HepG2 (cell line): ENCODE data around the gene AAMP. TPM values are rescaled to one million over a fixed set of nuclear protein-coding genes. Genes with fewer than 3 reads are reported as not detected.

Experiments
- ATAC-seq: fragments of 200-7000 bp; cut with Tn5 transposase; 3 replicates; pipeline ENCODE4 v1.9.1; 2020; ENCODE audit warnings: mild to moderate bottlenecking, moderate library complexity
- BruUV-seq: library from RNA; stranded (reverse); fragments of 400-500 nt; replicated peaks from 2 replicates; lab custom pipeline; 2021; lab: Mats Ljungman, UMichigan
- CTCF ChIA-PET: fragments of 300-600 bp; formaldehyde crosslinking; extraction: SDS; loops from one replicate; lab custom pipeline; 2021; ENCODE audit warnings: low total read pairs, inconsistent platforms, low intra/inter-chr PET ratio; lab: Yijun Ruan, JAX
- POLR2A ChIA-PET: fragments of 350-600 bp; sonication (Branson Sonifier 250); formaldehyde crosslinking; loops from one replicate; lab custom pipeline; 2020; ENCODE audit warnings: antibody characterized with exemption, inconsistent platforms; lab: Yijun Ruan, JAX
- DNase-seq: peaks from one replicate; pipeline ENCODE4 v3.0.0-alpha.2; 2015; ENCODE audit warnings: low spot score
- FAIRE-seq: peaks from 3 replicates; lab custom pipeline; 2011; peaks lifted over from hg19 to GRCh38; lab: Jason Lieb, UNC
- H2AFZ ChIP-seq: one replicate; pipeline ENCODE4 v1.6.1; 2011; ENCODE audit warnings: low read length, inconsistent platforms
- H3K27ac ChIP-seq: fragments of 300-600 bp; 3 replicates; pipeline ENCODE4 v1.8.0; 2011; ENCODE audit warnings: mixed run types, mild to moderate bottlenecking, mixed read lengths, low read length, inconsistent platforms; ENCODE audit not compliant: insufficient read depth; ENCODE audit errors: extremely low read length
- H3K27me3 ChIP-seq, 2 experiments: fragments of 200-600 bp in 1 of 2; 2 replicates in 1 of 2; 3 replicates in 1 of 2; pipeline versions ENCODE4 v1.6.0 to v1.8.0; 2011; ENCODE audit warnings: low read length in 2 of 2, mild to moderate bottlenecking in 2 of 2, moderate library complexity in 2 of 2, inconsistent platforms in 1 of 2; ENCODE audit not compliant: insufficient read depth in 2 of 2, control insufficient read depth in 1 of 2
- H3K36me3 ChIP-seq, 2 experiments: fragments of 200-600 bp in 1 of 2; replicated peaks in 1 of 2; 2 replicates in 1 of 2; 3 replicates in 1 of 2; pipeline versions ENCODE4 v1.5.1 to v1.8.0; 2011; ENCODE audit warnings: low read length in 2 of 2, inconsistent platforms in 1 of 2; ENCODE audit not compliant: insufficient read depth in 2 of 2, control insufficient read depth in 1 of 2
- H3K4me1 ChIP-seq: 2 replicates; pipeline ENCODE4 v1.5.1; 2012; ENCODE audit warnings: low read length, inconsistent platforms; ENCODE audit not compliant: insufficient read depth
- H3K4me2 ChIP-seq: 2 replicates; pipeline ENCODE4 v1.6.0; 2011; ENCODE audit warnings: low read depth, low read length, inconsistent platforms
- H3K4me3 ChIP-seq, 3 experiments: fragments of 200-600 bp in 1 of 3; sonication (generic), shearing (Covaris generic) in 1 of 3; replicated peaks in 1 of 3; 2 replicates each; pipeline ENCODE4 v1.5.1; 2011 to 2016; ENCODE audit warnings: low read length in 3 of 3, inconsistent platforms in 2 of 3, low read depth in 2 of 3, mild to moderate bottlenecking in 2 of 3, control low read depth in 1 of 3, mixed read lengths in 1 of 3; ENCODE audit not compliant: insufficient read depth in 1 of 3
- H3K79me2 ChIP-seq: one replicate; pipeline ENCODE4 v1.6.1; 2011; ENCODE audit warnings: low read length, inconsistent platforms; ENCODE audit not compliant: insufficient read depth
- H3K9ac ChIP-seq: 2 replicates; pipeline ENCODE4 v1.6.0; 2011; ENCODE audit warnings: mild to moderate bottlenecking, low read depth, low read length, inconsistent platforms; ENCODE audit not compliant: insufficient read depth
- H3K9me3 ChIP-seq: 2 replicates; pipeline ENCODE4 v1.5.1; 2012; ENCODE audit warnings: mild to moderate bottlenecking, low read length
- H4K20me1 ChIP-seq: 2 replicates; pipeline ENCODE4 v1.6.0; 2011; ENCODE audit warnings: inconsistent platforms, mild to moderate bottlenecking, low read length, moderate library complexity; ENCODE audit not compliant: insufficient read depth
- DNMT1 ChIP-seq: sonication (generic); formaldehyde crosslinking; IDR thresholded peaks from 2 replicates; pipeline ENCODE4 v1.5.1; 2020; ENCODE audit warnings: mild to moderate bottlenecking, missing genetic modification reagents
- FOSL2 ChIP-seq: sonication (generic); formaldehyde crosslinking; IDR thresholded peaks from 2 replicates; pipeline ENCODE4 v1.4.0; 2020; ENCODE audit warnings: missing genetic modification reagents
- HDAC1 ChIP-seq: sonication (generic); formaldehyde crosslinking; IDR thresholded peaks from 2 replicates; pipeline ENCODE4 v1.5.1; 2020; ENCODE audit warnings: mild to moderate bottlenecking, missing genetic modification reagents
- PCBP1 ChIP-seq: fragments of 200-400 bp; formaldehyde crosslinking; IDR thresholded peaks from 2 replicates; pipeline ENCODE4 v1.6.1; 2017; ENCODE audit warnings: mild to moderate bottlenecking, low read depth, low read length, borderline replicate concordance
- PHF21A ChIP-seq: sonication (generic); formaldehyde crosslinking; IDR thresholded peaks from 2 replicates; pipeline ENCODE4 v1.5.0; 2020; ENCODE audit warnings: mild to moderate bottlenecking, missing genetic modification reagents
- RELA ChIP-seq: sonication (generic); formaldehyde crosslinking; IDR thresholded peaks from 2 replicates; pipeline ENCODE4 v1.4.0; 2020; ENCODE audit warnings: missing genetic modification reagents
- SNRNP70 ChIP-seq: fragments of 200-400 bp; formaldehyde crosslinking; IDR thresholded peaks from 2 replicates; pipeline ENCODE4 v1.6.1; 2017; ENCODE audit warnings: mild to moderate bottlenecking, low read depth, low read length, moderate library complexity
- TEAD3 ChIP-seq: optimal IDR thresholded peaks from 2 replicates; pipeline ENCODE3; 2016; ENCODE audit warnings: borderline replicate concordance
- THAP9 ChIP-seq: sonication (generic); formaldehyde crosslinking; IDR thresholded peaks from 2 replicates; pipeline ENCODE4; 2020; ENCODE audit warnings: missing genetic modification reagents, mild to moderate bottlenecking, borderline replicate concordance
- TRIM22 ChIP-seq: fragments of 450-650 bp; IDR thresholded peaks from 2 replicates; pipeline ENCODE4 v1.6.1; 2017
- WIZ ChIP-seq: sonication (generic); formaldehyde crosslinking; IDR thresholded peaks from 2 replicates; pipeline ENCODE4 v1.5.1; 2020; ENCODE audit warnings: mild to moderate bottlenecking, missing genetic modification reagents
- ZNF235 ChIP-seq: sonication (generic); formaldehyde crosslinking; IDR thresholded peaks from 2 replicates; pipeline ENCODE4 v1.8.1; 2023; ENCODE audit warnings: mild to moderate bottlenecking, missing genetic modification reagents, borderline replicate concordance
- ZNF280D ChIP-seq: sonication (generic); formaldehyde crosslinking; IDR thresholded peaks from 2 replicates; pipeline ENCODE4 v1.5.1; 2020; ENCODE audit warnings: mild to moderate bottlenecking, missing genetic modification reagents
- ZNF569 ChIP-seq: sonication (generic); formaldehyde crosslinking; IDR thresholded peaks from 2 replicates; pipeline ENCODE4 v1.5.0; 2020; ENCODE audit warnings: mild to moderate bottlenecking, missing genetic modification reagents, moderate library complexity, borderline replicate concordance
- ZNF572 ChIP-seq: sonication (generic); formaldehyde crosslinking; IDR thresholded peaks from 2 replicates; pipeline ENCODE4 v1.5.1; 2020; ENCODE audit warnings: mild to moderate bottlenecking, missing genetic modification reagents
- ZSCAN25 ChIP-seq: sonication (generic); formaldehyde crosslinking; IDR thresholded peaks from 2 replicates; pipeline ENCODE4 v1.8.0; 2022; ENCODE audit warnings: mild to moderate bottlenecking, missing genetic modification reagents
- WGBS: methylation state at CpG from one replicate; pipeline ENCODE4 v1.1.6; 2017; ENCODE audit warnings: low lambda C conversion rate; 5-methylcytosine and 5-hydroxymethylcytosine counted together
- in situ Hi-C: cut with HindIII; loops from 2 replicates; pipeline ENCODE4 v1.10.0; 2017; ENCODE audit warnings: low pct_unique_long_range_greater_than_20kb; ENCODE audit not compliant: extremely low pct_ligation_motif_present
- intact Hi-C: fragments of 100-400 bp; cut with micrococcal nuclease; formaldehyde crosslinking; loops from one replicate; pipeline ENCODE4 v1.10.0; 2022; ENCODE audit not compliant: unreplicated experiment
- polyA plus RNA-seq, 8 experiments: library from polyadenylated mRNA; depleted of rRNA in 3 of 8; stranded (reverse) in 7 of 8; unstranded in 1 of 8; fragments of >200 nt; fragmentation: Illumina TruSeq in 4 of 8; extraction: Trizol in 4 of 8; gene quantifications; 2 replicates each; pipeline versions ENCODE4 v1.2.1 to v1.2.3, GENCODE V29; 2011 to 2016; ENCODE audit warnings: low read depth in 4 of 8, missing spikeins in 1 of 8, mixed read lengths in 1 of 8; ENCODE audit not compliant: insufficient read depth in 1 of 8
- total RNA-seq, 5 experiments: library from RNA; depleted of rRNA; stranded (reverse); fragments of >200 nt; fragmentation: Illumina TruSeq; extraction: Trizol; gene quantifications; 2 replicates each; pipeline ENCODE4 v1.2.3, GENCODE V29; 2016; ENCODE audit warnings: low read depth in 1 of 5

The AAMP gene
- total and polyA plus RNA-seq, 2 of the 13 experiments (the other 11 are each of a cell fraction or from before 2014, with no cell fraction given) = 110 to 186 TPM

GRCh38 chr2:218285604-218286003 is 15.7 kb upstream of the AAMP start (continued):
- no peak for TF ChIP-seq DNMT1 (CRISPR knock-in tag)
- no peak for TF ChIP-seq TEAD3 (CRISPR knock-in tag)
- TF ChIP-seq ZNF569 (CRISPR knock-in tag) = no peak
- TF ChIP-seq HDAC1 (CRISPR knock-in tag) = no peak
- TF ChIP-seq THAP9 (CRISPR knock-in tag) = no peak
- TF ChIP-seq PCBP1 = no peak

- Histone ChIP-seq H3K9me3 (no peaks in the 10 kb centered on the region), H4K20me1 (peaks cover 57% of the 10 kb centered on the region), H3K27ac (peak overlapping the region; percentile 64), H3K4me3 (peak overlapping the region in 1 of 3 experiments; percentile 34; a peak in 1 of 6 replicates), H3K79me2 (peaks cover 56% of the 10 kb centered on the region), H3K36me3 (peaks cover 28 to 43% of the 10 kb centered on the region in 2 experiments), H3K4me1 (peaks cover 57% of the 10 kb centered on the region), H3K4me2 (peak overlapping the region; percentile 48), H3K27me3 (no peaks in the 10 kb centered on the region), H3K9ac (peak overlapping the region; percentile 33; the same call in 1 of the 2 replicates), H2AFZ (no peak overlapping the region)
- CTCF ChIA-PET = no interaction called here
- POLR2A ChIA-PET = interaction anchor here (0.6 to 6.7 kb wide), 6 partner anchors 9 to 470 kb away, joined by 3 to 121 read pairs (median 3); partner anchors contain the start of genes AAMP, PNKD and TMBIM1
- ATAC-seq (peak; percentile 65), DNase-seq (no peak), FAIRE-seq (peak; percentile 21)
- BruUV-seq = no TSS peak
- WGBS = 51% methylated on average over 16 of the region's 16 CpGs
- in situ Hi-C loops (no loop called here), intact Hi-C loops (loop anchor here (1.0 kb wide), 1 partner anchor 12 kb away; no protein-coding TSS in a partner anchor)
- TF ChIP-seq RELA (CRISPR knock-in tag) (no peak), PHF21A (CRISPR knock-in tag) (peak; percentile 49; the same call in 1 of the 2 replicates), ZNF235 (no peak), ZNF280D (peak; percentile 58; the same call in 1 of the 2 replicates), ZSCAN25 (CRISPR knock-in tag) (peak; percentile 76), WIZ (CRISPR knock-in tag) (no peak), TRIM22 (no peak), ZNF572 (CRISPR knock-in tag) (no peak), FOSL2 (CRISPR knock-in tag) (peak; percentile 69), SNRNP70 (no peak)
These were observed 14.3 kb upstream of the AAMP start for GRCh38 chr2:218284106-218284811.
